ENCODE measurements around the gene PIP5K1C.
A peak's percentile ranks its signal among the peaks of the same experiment; 100 is the strongest.
"Not testable (repeated sequence)": the region's sequence is repeated elsewhere in the genome, so short reads cannot be mapped to it uniquely, and the experiment has no call there.

The PIP5K1C gene

DNA sequence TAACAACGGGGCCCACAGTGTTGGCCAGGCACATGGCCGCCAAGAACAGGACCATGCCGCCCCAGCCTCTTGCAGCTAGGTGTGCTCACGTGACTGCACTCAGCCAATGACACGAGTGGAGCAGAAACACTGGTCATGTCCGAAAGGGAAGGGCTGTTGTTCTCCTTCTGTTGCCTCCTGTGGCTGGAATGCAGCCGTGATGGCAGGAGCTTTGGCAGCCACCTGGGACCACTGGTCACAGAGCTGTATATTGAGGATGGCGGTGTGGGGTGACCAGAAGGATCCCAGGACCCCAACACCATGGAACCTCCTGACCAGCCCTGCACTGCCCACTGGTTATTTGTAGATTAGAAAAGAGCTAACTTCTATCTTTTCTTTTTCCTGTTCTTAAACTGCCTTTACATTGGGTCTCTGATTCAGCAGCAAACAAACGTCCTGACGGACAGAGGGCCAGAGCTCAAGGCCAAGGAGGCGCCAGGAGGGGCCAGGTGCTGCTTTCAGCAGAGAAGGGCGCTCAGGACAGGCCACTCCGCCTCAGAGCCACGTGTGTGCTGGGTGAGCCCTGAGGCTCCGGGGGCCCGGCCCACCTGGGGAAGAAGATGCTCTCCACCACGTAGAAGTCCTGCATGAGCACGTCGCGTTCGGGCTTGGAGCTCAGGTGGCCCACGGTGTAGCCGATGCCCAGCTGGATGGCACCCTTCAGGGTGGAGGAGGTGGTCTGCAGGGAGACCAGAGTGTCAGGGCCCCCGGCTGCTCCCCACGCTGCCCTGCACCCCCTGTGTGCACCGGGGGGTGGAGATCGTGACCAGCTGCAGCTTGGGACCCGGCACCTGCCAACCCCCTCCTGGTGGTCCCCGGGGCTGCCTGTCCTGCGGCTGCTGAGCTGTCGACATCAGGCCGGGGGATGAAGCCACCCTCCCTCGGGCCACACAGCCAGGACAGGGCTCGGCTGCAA lies 38.7 kb downstream of the PIP5K1C start:
- no peak for DNase-seq (ENCODE audit: low spot score)

- DNase-seq (ENCODE audit: low spot score): no peak
These were observed 39.6 kb downstream of the PIP5K1C start for GRCh38 chr19:3660493-3661219.

DNA sequence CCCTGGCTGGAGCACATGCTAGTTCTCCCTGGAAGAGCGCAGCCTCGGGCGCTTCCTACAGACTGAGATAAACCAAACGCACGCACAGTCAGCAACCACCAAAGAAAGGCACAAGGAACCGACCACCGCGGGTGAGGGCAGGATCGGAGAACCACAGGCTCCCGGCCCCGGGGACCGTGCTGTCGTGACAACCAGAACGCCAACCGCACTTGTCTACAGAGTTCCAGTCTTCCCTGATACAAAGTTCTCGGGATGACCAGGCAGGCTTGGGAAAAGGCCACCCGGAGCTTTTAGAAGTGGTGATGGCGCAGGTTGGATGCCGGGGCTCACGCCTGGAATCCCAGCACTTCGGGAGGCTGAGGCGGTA lies 40.5 kb downstream of the PIP5K1C start:
- DNase-seq (ENCODE audit: low spot score): no peak

DNA sequence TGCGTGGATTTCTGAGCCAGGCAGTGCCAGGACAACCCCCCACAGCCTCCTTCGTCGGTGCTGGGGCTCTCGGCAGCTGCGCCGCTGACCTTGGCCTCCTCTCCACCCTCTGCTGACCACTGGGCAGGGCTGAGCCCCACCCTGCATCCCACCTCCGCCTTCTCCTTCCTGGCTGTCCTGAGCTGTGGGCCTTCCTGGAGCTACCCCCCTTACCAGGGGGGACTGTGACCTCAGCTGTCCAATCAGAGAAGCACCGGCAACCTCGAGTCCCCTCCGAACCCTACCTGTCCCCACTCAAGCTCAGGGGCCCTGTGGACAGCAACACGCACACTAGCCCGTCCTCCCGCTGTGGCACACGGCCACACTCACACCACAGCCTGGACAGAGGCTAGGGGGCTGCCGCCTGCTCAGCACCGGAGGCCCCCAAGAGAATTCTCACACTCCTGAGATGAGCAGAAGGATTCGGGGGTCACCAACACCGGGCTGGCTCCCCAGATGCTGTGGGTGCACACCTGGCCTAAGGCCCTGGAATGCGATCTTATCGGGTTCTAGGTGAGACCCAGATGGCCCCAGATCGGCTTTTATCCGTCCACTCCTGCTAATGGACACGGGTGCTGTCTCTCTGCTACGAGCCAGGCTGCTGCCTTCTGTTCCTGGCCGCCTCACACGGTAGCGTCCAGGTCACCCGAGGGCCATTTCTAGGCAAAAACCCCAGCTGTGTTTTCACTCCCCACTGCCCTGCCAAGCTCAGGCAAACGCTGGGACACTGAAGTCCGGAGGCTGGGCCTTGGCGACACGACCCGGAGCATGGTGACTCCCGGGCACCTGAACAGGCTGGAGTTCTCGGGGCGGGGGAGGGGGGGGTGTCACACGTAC lies 41.2 kb downstream of the PIP5K1C start:
- DNase-seq (ENCODE audit: low spot score): no peak

DNA sequence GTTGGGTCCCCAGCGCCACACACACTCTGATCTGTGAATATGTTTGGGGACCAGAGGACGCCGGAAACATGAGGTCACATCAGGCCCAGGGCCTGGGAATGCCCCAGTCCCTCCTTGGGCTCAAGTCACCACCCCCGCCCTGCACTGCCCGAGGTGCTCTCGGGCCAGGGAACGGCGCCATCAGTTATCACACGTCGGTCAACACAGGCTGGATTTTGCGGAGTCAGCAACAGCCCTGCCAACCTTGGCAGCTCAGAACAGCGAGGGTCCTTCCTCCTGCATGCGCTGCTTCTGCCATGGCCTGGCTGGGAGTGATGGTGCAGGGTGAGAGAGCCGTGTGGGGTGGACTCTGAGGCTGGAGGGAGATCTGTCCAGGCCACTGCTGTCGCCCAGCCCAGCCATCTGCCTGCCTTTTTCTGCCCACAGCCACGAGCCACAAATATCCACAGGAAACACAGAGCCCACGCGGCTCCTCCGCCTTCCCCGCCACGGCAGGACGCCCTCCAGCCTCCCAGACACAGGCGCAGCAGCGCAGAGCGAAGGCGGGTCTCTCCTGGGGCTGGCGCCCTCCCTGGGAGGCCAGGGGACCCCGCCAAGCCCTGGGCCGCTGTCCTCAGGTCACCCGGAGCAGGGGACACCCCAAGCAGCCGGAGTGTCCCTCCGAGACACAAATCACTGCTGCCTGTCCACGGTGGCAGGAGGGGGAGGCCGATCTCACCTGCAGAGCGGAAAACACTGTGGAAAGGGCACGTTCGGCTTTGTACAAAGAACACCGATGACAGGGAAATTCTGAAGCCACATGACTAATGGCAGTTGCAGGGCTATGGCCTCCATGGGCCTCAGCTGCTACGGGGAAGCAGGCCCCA lies 42.0 kb downstream of the PIP5K1C start:
- no peak for DNase-seq (ENCODE audit: low spot score)

DNA sequence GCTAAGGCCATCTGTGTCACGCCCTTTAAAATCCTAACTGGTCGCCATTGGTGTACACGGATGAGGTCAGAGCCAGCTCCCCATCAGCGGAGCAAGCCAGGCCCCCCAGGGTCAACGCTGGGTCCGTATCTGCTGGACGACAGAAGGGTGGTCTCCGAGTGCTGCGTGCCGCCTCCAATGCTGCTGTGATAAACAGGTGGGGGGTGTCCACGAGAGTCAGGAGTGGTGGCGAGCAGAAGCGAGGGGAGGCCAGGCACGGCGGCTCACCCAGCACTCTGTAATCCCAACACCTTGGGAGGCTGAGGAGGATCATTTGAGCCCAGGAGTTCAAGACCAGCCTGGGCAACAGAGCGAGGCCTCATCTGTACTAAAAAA lies 42.9 kb downstream of the PIP5K1C start:
- DNase-seq (ENCODE audit: low spot score): no peak

DNA sequence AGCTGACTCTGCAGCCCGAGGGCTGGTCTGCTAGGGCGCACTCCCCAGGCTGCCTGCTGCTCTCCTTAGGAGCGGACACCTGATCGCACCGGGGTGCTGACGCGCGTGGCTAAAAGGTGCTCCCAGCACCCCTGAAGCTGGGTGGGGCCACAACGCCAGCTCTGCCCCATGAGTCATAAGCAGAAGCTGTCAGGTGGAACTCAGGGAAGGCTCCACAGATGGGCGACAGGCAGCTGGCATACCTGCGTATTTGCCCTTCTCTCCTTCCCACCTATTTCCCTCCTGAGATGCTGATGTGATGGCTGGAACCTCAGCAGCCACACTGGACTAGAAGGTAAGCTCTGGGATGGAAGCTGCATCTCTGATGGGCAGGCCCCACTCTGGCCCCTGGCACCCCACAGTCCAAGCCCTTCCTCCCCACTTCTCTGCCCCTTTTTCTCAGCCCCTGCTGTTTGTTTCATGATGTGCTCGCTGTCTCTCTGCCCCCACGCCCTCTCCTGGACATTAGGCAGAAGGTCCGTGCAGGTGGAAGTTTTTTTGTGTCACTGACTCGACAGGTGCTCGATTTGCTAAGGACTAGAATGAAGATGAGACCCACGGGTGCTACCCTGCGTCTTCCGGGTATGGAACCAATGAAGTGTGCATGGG lies 43.4 kb downstream of the PIP5K1C start:
- no peak for DNase-seq (ENCODE audit: low spot score)

- DNase-seq (ENCODE audit: low spot score): no peak
These were observed 44.1 kb downstream of the PIP5K1C start for GRCh38 chr19:3656073-3656746.

DNA sequence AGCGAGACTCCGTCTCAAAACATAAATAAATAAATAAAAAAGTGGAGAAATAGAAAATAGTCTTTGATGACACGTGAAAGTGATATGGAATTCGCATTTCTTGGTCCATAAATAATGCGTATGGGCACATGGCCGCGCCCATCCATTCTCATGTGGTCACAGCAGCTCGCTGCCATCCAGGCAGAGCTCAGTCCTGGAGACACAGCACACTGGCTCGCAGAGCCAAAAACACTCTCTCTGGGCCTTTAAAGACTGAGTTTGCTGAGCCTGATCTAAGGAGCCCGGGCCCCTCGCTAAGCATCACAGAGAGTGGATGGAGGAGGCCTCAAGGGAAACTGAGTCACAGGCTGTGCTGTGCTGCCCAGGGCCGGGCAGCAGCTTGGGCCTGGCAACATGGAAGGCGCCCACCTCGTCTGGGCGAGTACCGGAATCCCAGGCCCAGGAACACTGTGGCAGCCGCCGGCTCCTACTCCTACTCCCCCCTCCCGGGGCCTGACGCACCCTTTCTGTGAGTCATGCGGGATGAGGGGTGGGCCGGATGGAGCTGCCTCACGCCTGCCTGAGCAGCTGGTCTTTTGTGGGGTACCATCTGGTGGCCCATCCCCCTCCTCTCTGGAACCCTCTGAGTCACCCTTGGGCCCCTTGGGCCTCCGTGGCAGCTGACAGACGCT lies 44.7 kb downstream of the PIP5K1C start:
- DNase-seq (ENCODE audit: low spot score): peak; percentile 81

GRCh38 chr19:3653865-3654513 lies 46.3 kb downstream of the PIP5K1C start:
- no peak for DNase-seq (ENCODE audit: low spot score)

GRCh38 chr19:3653081-3653795 lies 47.0 kb downstream of the PIP5K1C start:
- DNase-seq (ENCODE audit: low spot score): no peak

GRCh38 chr19:3652422-3652821 lies 47.8 kb downstream of the PIP5K1C start:
- DNase-seq (ENCODE audit: low spot score): no peak

GRCh38 chr19:3651684-3652083 lies 48.6 kb downstream of the PIP5K1C start:
- DNase-seq (ENCODE audit: low spot score): no peak

GRCh38 chr19:3649888-3650287 lies 50.4 kb downstream of the PIP5K1C start:
- DNase-seq (ENCODE audit: low spot score): no peak

GRCh38 chr19:3648037-3648905 lies 52.0 kb downstream of the PIP5K1C start:
- no peak for DNase-seq (ENCODE audit: low spot score)

- DNase-seq (ENCODE audit: low spot score): not testable (repeated sequence)
These were observed 53.2 kb downstream of the PIP5K1C start for GRCh38 chr19:3647102-3647501.

- no peak for DNase-seq (ENCODE audit: low spot score)
These were observed 53.8 kb downstream of the PIP5K1C start for GRCh38 chr19:3646336-3647092.

Data from AG08396 (cell line).